SU-DHL-6 (cell line): ENCODE results near the gene FAM78B.

ENCODE experiments used
- H2AFZ ChIP-seq: fragments of 200-600 bp; sonication (generic); 2 replicates; pipeline ENCODE4 v1.6.1; 2014; ENCODE audit warnings: low read depth, mild to moderate bottlenecking, moderate library complexity, mixed read lengths, antibody characterized with exemption, low read length; ENCODE audit not compliant: severe bottlenecking
- H3F3A ChIP-seq: fragments of 200-600 bp; shearing (Covaris generic); 2 replicates; pipeline ENCODE4 v1.6.0; 2016; ENCODE audit warnings: antibody characterized with exemption, mild to moderate bottlenecking; ENCODE audit not compliant: insufficient read depth
- H3K27ac ChIP-seq: fragments of 200-600 bp; sonication (generic); 2 replicates; pipeline ENCODE4 v1.5.1; 2016; ENCODE audit warnings: low read depth, mild to moderate bottlenecking, low read length, moderate library complexity, mixed read lengths
- H3K27me3 ChIP-seq: fragments of 200-600 bp; sonication (generic), shearing (Covaris generic); 2 replicates; pipeline ENCODE4 v1.6.0; 2014; ENCODE audit warnings: mild to moderate bottlenecking, low read length
- H3K36me3 ChIP-seq: fragments of 200-600 bp; sonication (generic); 2 replicates; pipeline ENCODE4 v1.6.1; 2014; ENCODE audit warnings: mild to moderate bottlenecking, low read length, mixed read lengths
- H3K4me2 ChIP-seq: fragments of 300-600, 200-600 bp; shearing (Covaris generic), sonication (generic); 2 replicates; pipeline ENCODE4 v1.6.0; 2014; ENCODE audit warnings: low read length, low read depth, mild to moderate bottlenecking; ENCODE audit not compliant: poor library complexity, severe bottlenecking
- H3K4me3 ChIP-seq: fragments of 200-600 bp; sonication (generic); 2 replicates; pipeline ENCODE4 v1.5.1; 2014; ENCODE audit warnings: antibody characterized with exemption, low read length, mild to moderate bottlenecking, mixed read lengths; ENCODE audit not compliant: insufficient read depth, poor library complexity, severe bottlenecking
- H3K79me2 ChIP-seq: fragments of 200-600 bp; sonication (generic); 2 replicates; pipeline ENCODE4 v1.6.1; 2014; ENCODE audit warnings: mild to moderate bottlenecking, low read length, moderate library complexity; ENCODE audit not compliant: insufficient read depth
- H3K9ac ChIP-seq: fragments of 200-600 bp; sonication (generic); 2 replicates; pipeline ENCODE4 v1.7.0; 2014; ENCODE audit warnings: mild to moderate bottlenecking, low read length
- H3K9me2 ChIP-seq: fragments of 200-600 bp; sonication (generic); replicated peaks from 2 replicates; pipeline ENCODE4 v1.6.1; 2014; ENCODE audit warnings: low read length; ENCODE audit not compliant: insufficient read depth
- H3K9me3 ChIP-seq: fragments of 200-600 bp; sonication (generic); 2 replicates; pipeline ENCODE4 v1.6.1; 2014; ENCODE audit warnings: low read length, mixed read lengths; ENCODE audit not compliant: insufficient read depth
- H4K20me1 ChIP-seq: fragments of 200-600 bp; sonication (generic); 2 replicates; pipeline ENCODE4 v1.6.1; 2014; ENCODE audit warnings: low read depth, mild to moderate bottlenecking, antibody characterized with exemption, low read length, moderate library complexity, mixed read lengths
- CTCF ChIP-seq: fragments of 200-600 bp; sonication (generic); IDR thresholded peaks from one replicate; pipeline ENCODE4 v1.5.1; 2017; ENCODE audit warnings: antibody characterized with exemption, mild to moderate bottlenecking, low read length, moderate library complexity; ENCODE audit not compliant: insufficient read depth, poor library complexity, severe bottlenecking
- EZH2phosphoT487 ChIP-seq: fragments of 200-600 bp; sonication (generic), shearing (Covaris generic); conservative IDR thresholded peaks from 2 replicates; pipeline ENCODE4 v1.6.1; 2018; ENCODE audit warnings: mild to moderate bottlenecking, antibody characterized with exemption, low read length, moderate library complexity, mixed read lengths

FAM78B gene

GRCh38 chr1:166029196-166029945 lies 137.4 kb downstream of the FAM78B start:
- no peak overlapping the region for H3K4me3 ChIP-seq
- no peaks in the 10 kb centered on the region for H3K36me3 ChIP-seq
- no peaks in the 10 kb centered on the region for H3K79me2 ChIP-seq
- H3K27ac ChIP-seq, result no peak overlapping the region
- H3K27me3 ChIP-seq, result no peaks in the 10 kb centered on the region; the same call in 1 of the 2 replicates
- no peak for TF ChIP-seq EZH2phosphoT487
- TF ChIP-seq CTCF, result no peak
- no peaks in the 10 kb centered on the region for H3F3A ChIP-seq
- no peak overlapping the region for H3K9ac ChIP-seq
- H3K9me2 ChIP-seq, result no peaks in the 10 kb centered on the region
- no peaks in the 10 kb centered on the region for H3K9me3 ChIP-seq
- H4K20me1 ChIP-seq, result no peaks in the 10 kb centered on the region
- H3K4me2 ChIP-seq, result no peak overlapping the region
- H2AFZ ChIP-seq, result no peak overlapping the region

- Histone ChIP-seq H3K36me3 (no peaks in the 10 kb centered on the region), H3K4me2 (no peak overlapping the region), H3K4me3 (no peak overlapping the region), H3F3A (no peaks in the 10 kb centered on the region), H3K27ac (no peak overlapping the region), H3K9ac (no peak overlapping the region), H4K20me1 (no peaks in the 10 kb centered on the region), H2AFZ (no peak overlapping the region), H3K9me3 (no peaks in the 10 kb centered on the region), H3K27me3 (no peaks in the 10 kb centered on the region; the same call in 1 of the 2 replicates), H3K79me2 (no peaks in the 10 kb centered on the region), H3K9me2 (no peaks in the 10 kb centered on the region)
- TF ChIP-seq EZH2phosphoT487 (no peak), CTCF (no peak)
Observed at GRCh38 chr1:166026555-166026954, 140.2 kb downstream of the FAM78B start.

GRCh38 chr1:166026143-166026542 lies 140.7 kb downstream of the FAM78B start:
- Histone ChIP-seq H3K36me3 (no peaks in the 10 kb centered on the region), H3K9ac (no peak overlapping the region), H2AFZ (no peak overlapping the region), H3K27me3 (no peaks in the 10 kb centered on the region; the same call in 1 of the 2 replicates), H3K9me2 (no peaks in the 10 kb centered on the region), H3K4me3 (no peak overlapping the region), H3K27ac (no peak overlapping the region), H3F3A (no peaks in the 10 kb centered on the region), H4K20me1 (no peaks in the 10 kb centered on the region), H3K79me2 (no peaks in the 10 kb centered on the region), H3K9me3 (no peaks in the 10 kb centered on the region), H3K4me2 (no peak overlapping the region)
- TF ChIP-seq CTCF (no peak), EZH2phosphoT487 (no peak)
